Measurements from ENCODE around the gene CHAMP1. TPM values are rescaled to one million over a fixed set of nuclear protein-coding genes. Genes with fewer than 3 reads are reported as not detected.
"Not testable (repeated sequence)": the region's sequence is repeated elsewhere in the genome, so short reads cannot be mapped to it uniquely, and the experiment has no call there.

The CHAMP1 gene
- total RNA-seq, 2 donors from 2014 or later: 34.6 to 36.1 TPM

DNA sequence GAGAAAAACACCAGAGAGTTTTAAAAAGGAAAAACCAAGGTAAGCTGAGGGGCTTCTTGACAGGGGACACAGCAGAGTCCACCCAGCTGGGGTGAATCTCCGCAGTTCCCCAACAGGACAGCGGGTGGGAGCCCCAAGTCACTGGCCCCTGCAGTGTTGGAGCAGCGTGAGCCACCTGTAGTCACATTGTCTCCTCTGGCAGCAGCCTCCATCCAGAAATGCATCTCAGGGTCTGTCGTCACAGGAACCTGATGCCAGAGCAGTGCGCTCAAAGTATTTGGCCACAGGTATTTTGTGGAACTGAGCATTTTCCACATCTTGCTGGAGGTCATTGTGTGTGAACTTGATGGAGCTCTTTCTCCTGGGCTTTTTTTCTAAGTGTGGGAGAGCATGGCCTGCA, 24.7 kb downstream of the CHAMP1 start:
- H3K4me3 ChIP-seq (ENCODE audit: low read length): no peak overlapping the region
- H3K36me3 ChIP-seq (ENCODE audit: control insufficient read depth, insufficient read depth, low read length): no peaks in the 10 kb centered on the region
- H3K36me3 Mint-ChIP-seq (ENCODE audit: low read depth): no peaks in the 10 kb centered on the region
- no peaks in the 10 kb centered on the region for H3K27me3 Mint-ChIP-seq (ENCODE audit: insufficient read depth)
- TF ChIP-seq, protein P1, sequence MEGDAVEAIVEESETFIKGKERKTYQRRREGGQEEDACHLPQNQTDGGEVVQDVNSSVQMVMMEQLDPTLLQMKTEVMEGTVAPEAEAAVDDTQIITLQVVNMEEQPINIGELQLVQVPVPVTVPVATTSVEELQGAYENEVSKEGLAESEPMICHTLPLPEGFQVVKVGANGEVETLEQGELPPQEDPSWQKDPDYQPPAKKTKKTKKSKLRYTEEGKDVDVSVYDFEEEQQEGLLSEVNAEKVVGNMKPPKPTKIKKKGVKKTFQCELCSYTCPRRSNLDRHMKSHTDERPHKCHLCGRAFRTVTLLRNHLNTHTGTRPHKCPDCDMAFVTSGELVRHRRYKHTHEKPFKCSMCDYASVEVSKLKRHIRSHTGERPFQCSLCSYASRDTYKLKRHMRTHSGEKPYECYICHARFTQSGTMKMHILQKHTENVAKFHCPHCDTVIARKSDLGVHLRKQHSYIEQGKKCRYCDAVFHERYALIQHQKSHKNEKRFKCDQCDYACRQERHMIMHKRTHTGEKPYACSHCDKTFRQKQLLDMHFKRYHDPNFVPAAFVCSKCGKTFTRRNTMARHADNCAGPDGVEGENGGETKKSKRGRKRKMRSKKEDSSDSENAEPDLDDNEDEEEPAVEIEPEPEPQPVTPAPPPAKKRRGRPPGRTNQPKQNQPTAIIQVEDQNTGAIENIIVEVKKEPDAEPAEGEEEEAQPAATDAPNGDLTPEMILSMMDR (conservative IDR thresholded peaks at IDR 0.05): no peak
- peak; percentile 53 for DNase-seq
- no peak overlapping the region for H3K27ac ChIP-seq (ENCODE audit: low read depth, low read length)
- H3K9me3 Mint-ChIP-seq: peaks cover 2% of the 10 kb centered on the region
- H3K4me3 Mint-ChIP-seq: no peak overlapping the region
- H3K27ac Mint-ChIP-seq: no peak overlapping the region
- WGBS, 2 experiments (ENCODE audit: insufficient coverage in 1 of 2, insufficient read length in 1 of 2): 95 to 98% methylated on average over 5 of the region's 5 CpGs
- H3K4me1 ChIP-seq (ENCODE audit: control insufficient read depth, insufficient read depth, low read length): peaks cover 2% of the 10 kb centered on the region
- no peaks in the 10 kb centered on the region for H3K27me3 ChIP-seq (ENCODE audit: control insufficient read depth, insufficient read depth, low read length, poor library complexity, severe bottlenecking)
- no peaks in the 10 kb centered on the region for H3K9me3 ChIP-seq (ENCODE audit: control insufficient read depth, low read length)
- H3K4me1 Mint-ChIP-seq: peaks cover 22% of the 10 kb centered on the region
- no peak overlapping the region for H3K9ac ChIP-seq (ENCODE audit: extremely low read depth, low read length, poor library complexity, severe bottlenecking)

DNA sequence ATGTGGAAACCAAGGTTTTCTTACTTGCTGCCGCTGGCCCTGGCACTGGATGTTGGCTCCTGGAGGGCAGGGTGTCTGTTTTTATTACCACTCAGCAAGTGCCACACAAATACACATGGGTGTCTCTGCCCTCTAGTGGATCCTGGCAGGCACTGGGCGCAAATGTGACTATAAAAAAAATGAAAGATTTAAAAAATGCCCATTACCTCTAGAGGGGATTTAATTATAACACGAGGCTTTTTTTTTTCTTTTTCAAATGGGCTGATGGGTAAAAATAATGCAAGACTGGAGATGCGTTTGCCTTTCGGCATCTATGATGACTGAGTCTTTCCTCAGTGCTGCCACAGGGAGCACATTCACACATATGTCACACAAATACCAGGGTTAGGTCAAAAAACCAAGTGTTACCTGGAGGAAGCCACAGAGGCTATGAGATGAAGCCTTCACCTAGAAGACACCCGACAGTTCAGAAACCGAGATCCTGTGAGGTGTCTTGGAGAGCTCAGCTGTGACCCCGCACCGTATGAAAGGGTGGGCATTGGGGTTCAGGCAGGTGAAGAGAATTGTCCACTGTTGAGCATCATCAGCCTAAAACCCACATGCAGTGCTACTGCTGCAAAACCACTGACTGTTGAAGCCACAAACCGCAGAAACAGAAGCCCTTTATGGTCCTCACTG, 25.7 kb downstream of the CHAMP1 start:
- H3K36me3 Mint-ChIP-seq (ENCODE audit: low read depth): no peaks in the 10 kb centered on the region
- peaks cover 16% of the 10 kb centered on the region for H3K4me1 Mint-ChIP-seq
- H3K4me1 ChIP-seq (ENCODE audit: control insufficient read depth, insufficient read depth, low read length): no peaks in the 10 kb centered on the region
- no peak overlapping the region for H3K9ac ChIP-seq (ENCODE audit: extremely low read depth, low read length, poor library complexity, severe bottlenecking)
- H3K27ac ChIP-seq (ENCODE audit: low read depth, low read length): no peak overlapping the region
- no peak overlapping the region for H3K4me3 Mint-ChIP-seq
- DNase-seq: no peak
- TF ChIP-seq, protein P1 (conservative IDR thresholded peaks at IDR 0.05): peak; percentile 74
- H3K36me3 ChIP-seq (ENCODE audit: control insufficient read depth, insufficient read depth, low read length): no peaks in the 10 kb centered on the region
- no peaks in the 10 kb centered on the region for H3K9me3 ChIP-seq (ENCODE audit: control insufficient read depth, low read length)
- no peak overlapping the region for H3K4me3 ChIP-seq (ENCODE audit: low read length)
- H3K27me3 ChIP-seq (ENCODE audit: control insufficient read depth, insufficient read depth, low read length, poor library complexity, severe bottlenecking): no peaks in the 10 kb centered on the region
- H3K27me3 Mint-ChIP-seq (ENCODE audit: insufficient read depth): peaks cover under 1% of the 10 kb centered on the region
- peaks cover 2% of the 10 kb centered on the region for H3K9me3 Mint-ChIP-seq
- no peak overlapping the region for H3K27ac Mint-ChIP-seq
- WGBS, 2 experiments (ENCODE audit: insufficient coverage in 1 of 2, insufficient read length in 1 of 2): 81 to 85% methylated on average over 7 to 10 of the region's 10 CpGs

DNA sequence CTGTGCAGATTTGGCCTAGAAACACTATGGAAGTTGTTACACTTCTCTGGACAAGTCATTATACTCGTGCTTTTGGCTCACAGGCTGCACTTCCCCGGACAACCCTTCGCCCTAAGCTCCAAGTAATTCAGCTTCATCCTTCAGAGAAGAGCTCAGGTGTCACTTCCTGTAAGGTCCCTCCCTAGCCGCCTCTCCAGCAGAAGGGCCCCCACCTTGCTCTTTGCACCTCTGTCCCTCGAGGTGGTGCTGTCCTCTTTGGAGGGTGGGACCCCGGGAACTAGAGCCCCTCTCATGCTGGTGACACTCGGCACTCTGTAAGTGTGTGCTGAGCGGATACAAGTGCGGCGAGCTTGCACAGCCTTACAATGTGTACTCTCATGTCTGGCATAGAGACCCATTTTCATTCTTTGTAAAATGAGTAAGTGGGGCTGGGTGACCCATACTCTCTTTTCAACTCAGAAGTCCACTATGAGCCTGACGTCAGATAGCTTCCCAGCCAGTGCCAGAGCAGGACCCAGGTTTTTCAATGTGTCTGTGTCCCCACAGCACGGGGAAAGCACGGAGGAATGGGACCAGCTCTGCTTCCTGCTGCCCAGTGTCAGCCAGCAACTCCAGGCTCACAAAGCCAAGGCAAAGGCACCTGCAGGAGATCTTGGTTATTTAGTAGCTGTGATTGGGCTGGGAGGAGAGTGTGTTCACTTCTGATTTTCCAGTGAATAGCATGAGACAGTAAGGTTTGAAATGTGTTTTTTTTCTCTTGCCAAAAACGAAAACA, 26.9 kb downstream of the CHAMP1 start:
- Mint-ChIP-seq H3K27me3 (ENCODE audit: insufficient read depth) (peaks cover 3% of the 10 kb centered on the region), H3K4me3 (no peak overlapping the region), H3K27ac (no peak overlapping the region), H3K9me3 (peaks cover 2% of the 10 kb centered on the region), H3K4me1 (peaks cover 15% of the 10 kb centered on the region), H3K36me3 (ENCODE audit: low read depth) (no peaks in the 10 kb centered on the region)
- Histone ChIP-seq H3K27me3 (ENCODE audit: control insufficient read depth, insufficient read depth, low read length, poor library complexity, severe bottlenecking) (no peaks in the 10 kb centered on the region), H3K9ac (ENCODE audit: extremely low read depth, low read length, poor library complexity, severe bottlenecking) (no peak overlapping the region), H3K27ac (ENCODE audit: low read depth, low read length) (no peak overlapping the region), H3K9me3 (ENCODE audit: control insufficient read depth, low read length) (no peaks in the 10 kb centered on the region), H3K4me3 (ENCODE audit: low read length) (no peak overlapping the region), H3K4me1 (ENCODE audit: control insufficient read depth, insufficient read depth, low read length) (no peaks in the 10 kb centered on the region), H3K36me3 (ENCODE audit: control insufficient read depth, insufficient read depth, low read length) (no peaks in the 10 kb centered on the region)
- WGBS, 2 experiments (ENCODE audit: insufficient coverage in 1 of 2, insufficient read length in 1 of 2): 82 to 85% methylated on average over 13 to 14 of the region's 14 CpGs
- DNase-seq: peak; percentile 59
- TF ChIP-seq, protein P1 (conservative IDR thresholded peaks at IDR 0.05): no peak

DNA sequence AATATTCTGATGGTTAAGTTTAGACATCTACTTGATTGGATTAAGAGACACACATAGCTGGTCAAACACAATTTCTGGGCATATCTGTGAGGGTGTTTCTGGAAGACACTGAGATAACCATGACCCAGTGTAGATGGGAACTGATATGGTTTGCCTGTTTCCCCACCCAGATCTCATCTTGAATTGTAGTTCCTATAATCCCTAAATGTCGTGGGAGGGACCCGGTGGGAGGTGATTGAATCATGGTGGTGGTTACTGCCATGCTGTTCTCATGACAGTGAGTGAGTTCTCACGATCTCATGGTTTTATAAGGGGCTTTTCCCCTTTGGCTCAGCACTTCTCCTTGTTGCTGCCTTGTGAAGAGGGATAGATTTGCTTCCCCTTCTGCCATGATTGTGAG, 33.0 kb downstream of the CHAMP1 start:
- H3K36me3 Mint-ChIP-seq (ENCODE audit: low read depth); H3K27ac ChIP-seq (ENCODE audit: low read depth, low read length); H3K4me1 Mint-ChIP-seq; H3K9me3 Mint-ChIP-seq; DNase-seq; H3K36me3 ChIP-seq (ENCODE audit: control insufficient read depth, insufficient read depth, low read length); H3K4me3 Mint-ChIP-seq; H3K27me3 Mint-ChIP-seq (ENCODE audit: insufficient read depth); H3K9ac ChIP-seq (ENCODE audit: extremely low read depth, low read length, poor library complexity, severe bottlenecking); H3K9me3 ChIP-seq (ENCODE audit: control insufficient read depth, low read length); H3K4me1 ChIP-seq (ENCODE audit: control insufficient read depth, insufficient read depth, low read length); H3K27me3 ChIP-seq (ENCODE audit: control insufficient read depth, insufficient read depth, low read length, poor library complexity, severe bottlenecking); H3K4me3 ChIP-seq (ENCODE audit: low read length); H3K27ac Mint-ChIP-seq: not testable (repeated sequence)
- 50 to 72% methylated on average over 1 to 3 of the region's 3 CpGs for WGBS, 2 experiments (ENCODE audit: insufficient coverage in 1 of 2, insufficient read length in 1 of 2)
